DND-41 (cell line): ENCODE data around the gene ACAD11.

Experiments used
- EZH2 ChIP-seq: IDR thresholded peaks from 3 replicates; pipeline ENCODE4 v1.6.1; 2012; ENCODE audit warnings: borderline replicate concordance, low read depth, mild to moderate bottlenecking, moderate library complexity, low read length, inconsistent platforms; ENCODE audit not compliant: severe bottlenecking
- TF ChIP-seq, protein P1 (sequence below): IDR thresholded peaks from 2 replicates; pipeline ENCODE4 v1.5.1; 2012; ENCODE audit warnings: borderline replicate concordance, low read length, moderate library complexity, mild to moderate bottlenecking; ENCODE audit not compliant: poor library complexity, severe bottlenecking; ENCODE audit errors: extremely low read depth

DNA sequence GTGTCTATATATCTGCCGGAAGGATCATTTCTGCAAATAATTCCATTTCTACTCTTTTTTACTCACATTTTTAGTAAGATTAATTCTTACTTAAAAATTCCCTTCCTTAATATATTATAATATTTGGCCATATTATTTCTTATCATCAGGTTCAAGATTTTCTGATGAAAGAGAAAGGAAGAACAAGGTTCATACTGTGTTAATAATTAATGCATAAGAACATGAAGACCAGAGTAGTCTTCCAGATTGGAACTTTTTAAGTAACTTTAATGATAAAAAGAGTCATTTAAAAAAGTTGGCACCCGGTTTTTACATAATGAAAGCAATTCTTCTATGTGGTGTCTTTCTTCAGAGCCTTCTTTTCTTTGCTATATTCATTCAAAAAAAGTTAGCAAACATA, 61.9 kb downstream of the ACAD11 start:
- no peak for TF ChIP-seq EZH2
- TF ChIP-seq, protein P1, sequence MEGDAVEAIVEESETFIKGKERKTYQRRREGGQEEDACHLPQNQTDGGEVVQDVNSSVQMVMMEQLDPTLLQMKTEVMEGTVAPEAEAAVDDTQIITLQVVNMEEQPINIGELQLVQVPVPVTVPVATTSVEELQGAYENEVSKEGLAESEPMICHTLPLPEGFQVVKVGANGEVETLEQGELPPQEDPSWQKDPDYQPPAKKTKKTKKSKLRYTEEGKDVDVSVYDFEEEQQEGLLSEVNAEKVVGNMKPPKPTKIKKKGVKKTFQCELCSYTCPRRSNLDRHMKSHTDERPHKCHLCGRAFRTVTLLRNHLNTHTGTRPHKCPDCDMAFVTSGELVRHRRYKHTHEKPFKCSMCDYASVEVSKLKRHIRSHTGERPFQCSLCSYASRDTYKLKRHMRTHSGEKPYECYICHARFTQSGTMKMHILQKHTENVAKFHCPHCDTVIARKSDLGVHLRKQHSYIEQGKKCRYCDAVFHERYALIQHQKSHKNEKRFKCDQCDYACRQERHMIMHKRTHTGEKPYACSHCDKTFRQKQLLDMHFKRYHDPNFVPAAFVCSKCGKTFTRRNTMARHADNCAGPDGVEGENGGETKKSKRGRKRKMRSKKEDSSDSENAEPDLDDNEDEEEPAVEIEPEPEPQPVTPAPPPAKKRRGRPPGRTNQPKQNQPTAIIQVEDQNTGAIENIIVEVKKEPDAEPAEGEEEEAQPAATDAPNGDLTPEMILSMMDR, result no peak
